Measurements from ENCODE around the gene CHCHD3.

- TF ChIP-seq POLR2A (IDR thresholded peaks at IDR 0.05) (no peak), CTCF (IDR thresholded peaks at IDR 0.05) (no peak)
Observed at GRCh38 chr7:132997505-132997904, 84.4 kb downstream of the CHCHD3 start.

Data from right lobe of liver (tissue), 4 donors.